SJSA1 (cell line): Measurements from ENCODE around the gene ANKH. TPM values are rescaled to one million over a fixed set of nuclear protein-coding genes. Genes with fewer than 3 reads are reported as not detected.

Source experiments
- DNase-seq, 2 experiments: peaks; one replicate each; pipeline ENCODE4 v3.0.0-alpha.2; 2015 to 2020; ENCODE audit warnings: low spot score in 2 of 2, low read depth in 1 of 2
- H3K27ac ChIP-seq: fragments of 250-450 bp; sonication (Bioruptor Pico); 2 replicates; pipeline ENCODE4 v1.5.1; 2020; ENCODE audit warnings: mild to moderate bottlenecking, moderate library complexity
- H3K27me3 ChIP-seq: fragments of 250-450 bp; sonication (Bioruptor Pico); replicated peaks from 2 replicates; pipeline ENCODE4 v1.5.1; 2020; ENCODE audit warnings: mild to moderate bottlenecking, moderate library complexity
- H3K36me3 ChIP-seq: fragments of 250-450 bp; sonication (Bioruptor Pico); 2 replicates; pipeline ENCODE4 v1.5.1; 2020; ENCODE audit warnings: mild to moderate bottlenecking
- H3K4me1 ChIP-seq: fragments of 250-450 bp; sonication (Bioruptor Pico); replicated peaks from 2 replicates; pipeline ENCODE4 v1.6.1; 2021; ENCODE audit warnings: mild to moderate bottlenecking
- H3K4me3 ChIP-seq: fragments of 250-450 bp; sonication (Bioruptor Pico); 2 replicates; pipeline ENCODE4 v1.5.1; 2020; ENCODE audit warnings: mild to moderate bottlenecking
- H3K9me3 ChIP-seq: fragments of 250-450 bp; sonication (Bioruptor Pico); replicated peaks from 2 replicates; pipeline ENCODE4 v1.5.1; 2020; ENCODE audit warnings: mild to moderate bottlenecking
- total RNA-seq: library from RNA; depleted of rRNA; stranded (reverse); fragments of >200 nt; shearing (Covaris generic); gene quantifications from 2 replicates; pipeline ENCODE4 v1.2.3, GENCODE V29; 2014

The ANKH gene
- total RNA-seq, 1 experiment from 2014 or later, result 13.8 TPM

- Histone ChIP-seq H3K4me3 (no peak overlapping the region), H3K9me3 (no peaks in the 10 kb centered on the region), H3K27ac (peak overlapping the region; percentile 82), H3K36me3 (no peaks in the 10 kb centered on the region), H3K4me1 (peaks cover 28% of the 10 kb centered on the region), H3K27me3 (no peaks in the 10 kb centered on the region)
- peak; percentile 94 to 97 for DNase-seq
Observed at GRCh38 chr5:14901462-14902051, 30.0 kb upstream of the ANKH start.

GRCh38 chr5:14900693-14901461 lies 29.3 kb upstream of the ANKH start:
- H3K4me3 ChIP-seq, result no peak overlapping the region
- H3K9me3 ChIP-seq, result no peaks in the 10 kb centered on the region
- no peaks in the 10 kb centered on the region for H3K27me3 ChIP-seq
- peaks cover 28% of the 10 kb centered on the region for H3K4me1 ChIP-seq
- H3K27ac ChIP-seq, result peak overlapping the region; percentile 82
- H3K36me3 ChIP-seq, result no peaks in the 10 kb centered on the region
- DNase-seq, result peak; percentile 57 to 79

- no peak overlapping the region for H3K4me3 ChIP-seq
Observed at GRCh38 chr5:14896131-14896530, 24.6 kb upstream of the ANKH start.

GRCh38 chr5:14895301-14895700 lies 23.7 kb upstream of the ANKH start:
- Histone ChIP-seq H3K27ac (no peak overlapping the region), H3K4me1 (no peaks in the 10 kb centered on the region), H3K9me3 (no peaks in the 10 kb centered on the region), H3K27me3 (no peaks in the 10 kb centered on the region), H3K4me3 (no peak overlapping the region), H3K36me3 (no peaks in the 10 kb centered on the region)
- no peak for DNase-seq

More at GRCh38 chr5:14896131-14896530, 24.6 kb upstream of the ANKH start:
- no peaks in the 10 kb centered on the region for H3K27me3 ChIP-seq
- no peaks in the 10 kb centered on the region for H3K9me3 ChIP-seq
- H3K27ac ChIP-seq, result no peak overlapping the region
- no peaks in the 10 kb centered on the region for H3K36me3 ChIP-seq
- no peak for DNase-seq
- H3K4me1 ChIP-seq, result peaks cover 8% of the 10 kb centered on the region

- no peak for DNase-seq
- H3K36me3 ChIP-seq, result no peaks in the 10 kb centered on the region
- no peak overlapping the region for H3K4me3 ChIP-seq
- H3K9me3 ChIP-seq, result no peaks in the 10 kb centered on the region
- H3K4me1 ChIP-seq, result no peaks in the 10 kb centered on the region
- no peak overlapping the region for H3K27ac ChIP-seq
- H3K27me3 ChIP-seq, result no peaks in the 10 kb centered on the region
Observed at GRCh38 chr5:14894748-14895147, 23.2 kb upstream of the ANKH start.

- Histone ChIP-seq H3K4me3 (no peak overlapping the region), H3K36me3 (no peaks in the 10 kb centered on the region), H3K9me3 (no peaks in the 10 kb centered on the region), H3K27ac (no peak overlapping the region), H3K27me3 (no peaks in the 10 kb centered on the region), H3K4me1 (no peaks in the 10 kb centered on the region)
- no peak for DNase-seq
Observed at GRCh38 chr5:14893381-14893780, 21.8 kb upstream of the ANKH start.

- no peak overlapping the region for H3K4me3 ChIP-seq
- H3K4me1 ChIP-seq, result no peaks in the 10 kb centered on the region
- no peaks in the 10 kb centered on the region for H3K9me3 ChIP-seq
- DNase-seq, result no peak
- no peak overlapping the region for H3K27ac ChIP-seq
- no peaks in the 10 kb centered on the region for H3K36me3 ChIP-seq
- no peaks in the 10 kb centered on the region for H3K27me3 ChIP-seq
Observed at GRCh38 chr5:14890846-14891245, 19.3 kb upstream of the ANKH start.

GRCh38 chr5:14884062-14884612 lies 12.6 kb upstream of the ANKH start:
- Histone ChIP-seq H3K36me3 (no peaks in the 10 kb centered on the region), H3K9me3 (no peaks in the 10 kb centered on the region), H3K27me3 (no peaks in the 10 kb centered on the region), H3K27ac (no peak overlapping the region), H3K4me3 (no peak overlapping the region), H3K4me1 (peaks cover 3% of the 10 kb centered on the region)
- no peak for DNase-seq

- Histone ChIP-seq H3K36me3 (no peaks in the 10 kb centered on the region), H3K4me3 (no peak overlapping the region), H3K9me3 (no peaks in the 10 kb centered on the region), H3K4me1 (peaks cover 3% of the 10 kb centered on the region), H3K27ac (no peak overlapping the region), H3K27me3 (no peaks in the 10 kb centered on the region)
- no peak for DNase-seq
Observed at GRCh38 chr5:14882658-14883580, 11.3 kb upstream of the ANKH start.

- Histone ChIP-seq H3K4me3 (no peak overlapping the region), H3K36me3 (no peaks in the 10 kb centered on the region), H3K4me1 (peaks cover 3% of the 10 kb centered on the region), H3K9me3 (no peaks in the 10 kb centered on the region), H3K27me3 (no peaks in the 10 kb centered on the region), H3K27ac (no peak overlapping the region)
- no peak for DNase-seq
Observed at GRCh38 chr5:14881826-14882225, 10.2 kb upstream of the ANKH start.

- H3K9me3 ChIP-seq, result no peaks in the 10 kb centered on the region
- DNase-seq, result no peak
- no peak overlapping the region for H3K4me3 ChIP-seq
- H3K27ac ChIP-seq, result no peak overlapping the region
- H3K27me3 ChIP-seq, result no peaks in the 10 kb centered on the region
- peaks cover 3% of the 10 kb centered on the region for H3K4me1 ChIP-seq
- no peaks in the 10 kb centered on the region for H3K36me3 ChIP-seq
Observed at GRCh38 chr5:14880688-14881087, 9.1 kb upstream of the ANKH start.

- DNase-seq, result peak in 1 of 2 experiments; percentile 20
- H3K9me3 ChIP-seq, result no peaks in the 10 kb centered on the region
- peaks cover 3% of the 10 kb centered on the region for H3K4me1 ChIP-seq
- no peak overlapping the region for H3K27ac ChIP-seq
- no peaks in the 10 kb centered on the region for H3K36me3 ChIP-seq
- H3K27me3 ChIP-seq, result no peaks in the 10 kb centered on the region
- no peak overlapping the region for H3K4me3 ChIP-seq
Observed at GRCh38 chr5:14879937-14880589, 8.5 kb upstream of the ANKH start.

GRCh38 chr5:14879393-14879792 lies 7.8 kb upstream of the ANKH start:
- no peak for DNase-seq
- no peaks in the 10 kb centered on the region for H3K9me3 ChIP-seq
- H3K4me3 ChIP-seq, result no peak overlapping the region
- no peaks in the 10 kb centered on the region for H3K27me3 ChIP-seq
- H3K27ac ChIP-seq, result no peak overlapping the region
- no peaks in the 10 kb centered on the region for H3K36me3 ChIP-seq
- peaks cover 3% of the 10 kb centered on the region for H3K4me1 ChIP-seq
